GM12878 (cell line): Measurements from ENCODE around the gene ALMS1. TPM values are rescaled to one million over a fixed set of nuclear protein-coding genes. Genes with fewer than 3 reads are reported as not detected.

Source experiments
- ATAC-seq: fragments of 200-7000 bp; cut with Tn5 transposase; 3 replicates; pipeline ENCODE4 v1.9.1; 2020; ENCODE audit warnings: mild to moderate bottlenecking, moderate library complexity
- BruUV-seq: library from RNA; stranded (reverse); fragments of 400-500 nt; replicated peaks from 2 replicates; lab custom pipeline; 2021; lab: Mats Ljungman, UMichigan
- CTCF ChIA-PET: fragments of 300-600 bp; sonication (Branson Sonifier 250); formaldehyde crosslinking; extraction: SDS; loops from one replicate; lab custom pipeline; 2021; ENCODE audit warnings: inconsistent platforms; lab: Yijun Ruan, JAX
- POLR2A ChIA-PET: fragments of 350-600 bp; formaldehyde crosslinking; extraction: SDS; loops from one replicate; lab custom pipeline; 2021; ENCODE audit warnings: inconsistent platforms; lab: Charles Lee
- RAD21 ChIA-PET: fragments of 300-600 bp; sonication (Branson Sonifier 250); formaldehyde crosslinking; loops from one replicate; lab custom pipeline; 2023; ENCODE audit warnings: antibody characterized with exemption; ENCODE audit not compliant: unreplicated experiment; lab: Charles Lee
- SMC1A ChIA-PET: fragments of 300-600 bp; sonication (Branson Sonifier 250); formaldehyde crosslinking; loops from one replicate; lab custom pipeline; 2023; ENCODE audit not compliant: unreplicated experiment, uncharacterized antibody; lab: Charles Lee
- DNase-seq: peaks from one replicate; pipeline ENCODE4 v3.0.0-alpha.2; 2011; ENCODE audit warnings: low read depth, low spot score
- FAIRE-seq: peaks from 3 replicates; lab custom pipeline; 2011; peaks lifted over from hg19 to GRCh38; lab: Jason Lieb, UNC
- H2AFZ ChIP-seq: 2 replicates; pipeline ENCODE4 v1.6.0; 2011; ENCODE audit warnings: low read depth, low read length, control low read depth; ENCODE audit not compliant: control insufficient read depth
- H3K27ac ChIP-seq: 2 replicates; pipeline ENCODE4 v1.5.1; 2011; ENCODE audit warnings: control low read depth; ENCODE audit not compliant: control insufficient read depth, insufficient read depth
- H3K27me3 ChIP-seq, 2 experiments: replicated peaks in 1 of 2; 2 replicates each; pipeline versions ENCODE4 v1.6.0 to v1.6.1; 2011; ENCODE audit warnings: low read length in 1 of 2; ENCODE audit not compliant: control insufficient read depth in 2 of 2, insufficient read depth in 2 of 2
- H3K36me3 ChIP-seq, 2 experiments: 2 replicates each; pipeline ENCODE4 v1.5.1; 2011; ENCODE audit warnings: low read length in 1 of 2; ENCODE audit not compliant: control insufficient read depth in 2 of 2, insufficient read depth in 2 of 2
- H3K4me1 ChIP-seq: 2 replicates; pipeline ENCODE4 v1.6.1; 2011; ENCODE audit warnings: mild to moderate bottlenecking, low read length, moderate library complexity, mixed read lengths; ENCODE audit not compliant: control insufficient read depth, insufficient read depth
- H3K4me2 ChIP-seq: 2 replicates; pipeline ENCODE4 v1.6.0; 2011; ENCODE audit warnings: control low read depth; ENCODE audit not compliant: control insufficient read depth, insufficient read depth
- H3K4me3 ChIP-seq: fragments of 200-600 bp; sonication (generic); 2 replicates; pipeline ENCODE4 v1.5.1; 2016
- H3K79me2 ChIP-seq: 2 replicates; pipeline ENCODE4 v1.6.0; 2011; ENCODE audit warnings: low read length; ENCODE audit not compliant: control insufficient read depth, insufficient read depth
- H3K9ac ChIP-seq: 2 replicates; pipeline ENCODE4 v1.8.0; 2011; ENCODE audit warnings: low read length, control low read depth, mixed read lengths; ENCODE audit not compliant: control insufficient read depth, insufficient read depth
- H3K9me3 ChIP-seq: replicated peaks from 3 replicates; pipeline ENCODE4 v1.5.1; 2011; ENCODE audit warnings: mild to moderate bottlenecking, low read length; ENCODE audit not compliant: control insufficient read depth, insufficient read depth
- H4K20me1 ChIP-seq: 2 replicates; pipeline ENCODE4 v1.6.0; 2011; ENCODE audit not compliant: control insufficient read depth, insufficient read depth
- FOS ChIP-seq: IDR thresholded peaks from 3 replicates; pipeline ENCODE4 v1.6.1; 2011; ENCODE audit warnings: borderline replicate concordance; ENCODE audit not compliant: insufficient read length; ENCODE audit errors: extremely low read depth
- JUNB ChIP-seq: IDR thresholded peaks from 2 replicates; pipeline ENCODE4 v1.6.1; 2016; ENCODE audit warnings: antibody characterized with exemption, mild to moderate bottlenecking
- RB1 ChIP-seq: fragments of 450-650 bp; formaldehyde crosslinking; IDR thresholded peaks from 2 replicates; pipeline ENCODE4 v1.6.1; 2017; ENCODE audit warnings: mild to moderate bottlenecking, borderline replicate concordance
- RCOR1 ChIP-seq: conservative IDR thresholded peaks from 2 replicates; pipeline ENCODE4 v1.6.1; 2012; ENCODE audit warnings: low read depth, low read length, improper control_type of control experiment
- SIN3A ChIP-seq: IDR thresholded peaks from 2 replicates; pipeline ENCODE4 v1.6.1; 2012; ENCODE audit warnings: low read depth, low read length, improper control_type of control experiment
- WRNIP1 ChIP-seq: IDR thresholded peaks from 2 replicates; pipeline ENCODE4 v1.6.1; 2011; ENCODE audit warnings: low read depth, low read length, improper control_type of control experiment, borderline replicate concordance
- WGBS: methylation state at CpG from one replicate; pipeline ENCODE4 v1.1.6; 2016; ENCODE audit warnings: low lambda C conversion rate; ENCODE audit not compliant: insufficient replicate concordance, insufficient coverage; ENCODE audit errors: missing lambda C conversion rate; 5-methylcytosine and 5-hydroxymethylcytosine counted together
- in situ Hi-C: fragments of 300-500 bp; cut with MboI; formaldehyde crosslinking; loops from 9 replicates; pipeline ENCODE4 v1.14.3; 2018; ENCODE audit warnings: mixed read lengths
- intact Hi-C: fragments of 100-400 bp; cut with micrococcal nuclease; formaldehyde crosslinking; loops from one replicate; pipeline ENCODE4 v1.14.2; 2022; ENCODE audit not compliant: unreplicated experiment
- polyA plus RNA-seq, 11 experiments: library from polyadenylated mRNA; depleted of rRNA in 4 of 11; unstranded in 6 of 11; stranded (reverse) in 5 of 11; fragments of >200 nt; fragmentation: Nextera tagmentation in 4 of 11; fragmentation: Illumina TruSeq in 1 of 11; extraction: Ambion mirVana in 4 of 11; extraction: Trizol in 1 of 11; gene quantifications; 1 replicate in 1 of 11; 2 replicates in 10 of 11; pipeline versions ENCODE4 v1.2.1 to v1.2.3, GENCODE V29; 2011 to 2016; ENCODE audit warnings: inconsistent platforms in 2 of 11, missing spikeins in 2 of 11, low read depth in 1 of 11
- total RNA-seq, 4 experiments: library from RNA; depleted of rRNA in 3 of 4; stranded (reverse); fragments of >200 nt in 3 of 4; fragmentation: Illumina TruSeq in 1 of 4; extraction: Trizol in 1 of 4; gene quantifications; 2 replicates each; pipeline versions ENCODE4 v1.2.1 to v1.2.3, GENCODE V29; 2013 to 2021
- TF ChIP-seq, protein P1 (sequence below): fragments of 150-350 bp; IDR thresholded peaks from 2 replicates; pipeline ENCODE4 v1.6.1; 2014; ENCODE audit warnings: mild to moderate bottlenecking, low read depth, low read length
- TF ChIP-seq, protein P2 (sequence below): fragments of 450-650 bp; conservative IDR thresholded peaks from 2 replicates; pipeline ENCODE4 v1.6.1; 2017; ENCODE audit warnings: mild to moderate bottlenecking, moderate library complexity
- TF ChIP-seq, protein P3 (sequence below): fragments of 450-650 bp; IDR thresholded peaks from 2 replicates; pipeline ENCODE4 v1.6.1; 2018; ENCODE audit warnings: borderline replicate concordance, mild to moderate bottlenecking; ENCODE audit not compliant: partially characterized antibody
- TF ChIP-seq, protein P4 (sequence below): IDR thresholded peaks from 2 replicates; pipeline ENCODE4 v1.6.1; 2011; ENCODE audit warnings: borderline replicate concordance, low read depth, mild to moderate bottlenecking, moderate library complexity, mixed read lengths, low read length; ENCODE audit not compliant: insufficient read depth; ENCODE audit errors: extremely low read length

The ALMS1 gene
- total and polyA plus RNA-seq, 10 of the 15 experiments (the other 5 are each of a cell fraction or from before 2014, with no cell fraction given), result 1.1 to 25.8 (median 10.6) TPM

DNA sequence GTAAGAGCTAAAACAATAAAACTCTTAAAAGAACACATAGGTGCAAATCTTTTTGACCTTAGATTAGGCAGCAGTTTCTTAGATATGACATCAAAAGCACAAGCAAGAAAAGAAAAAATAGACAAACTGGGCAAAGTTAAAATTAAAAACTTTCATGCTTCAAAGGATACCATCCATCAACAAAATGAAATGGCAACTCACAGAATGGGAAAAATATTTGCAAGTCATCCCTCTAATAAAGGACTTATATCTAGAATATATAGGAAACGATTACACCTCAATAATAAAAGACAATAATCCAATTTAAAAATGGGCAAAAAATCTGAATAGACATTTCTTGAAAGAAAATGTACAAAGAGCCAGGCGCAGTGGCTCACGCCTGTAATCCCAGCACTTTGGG lies 29.5 kb upstream of the ALMS1 start:
- intact Hi-C loops, result no loop called here
- Histone ChIP-seq H3K4me3 (no peak overlapping the region), H3K36me3 (no peaks in the 10 kb centered on the region), H3K27ac (no peak overlapping the region), H3K9ac (no peak overlapping the region), H3K27me3 (no peaks in the 10 kb centered on the region), H2AFZ (no peak overlapping the region), H4K20me1 (no peaks in the 10 kb centered on the region), H3K79me2 (no peaks in the 10 kb centered on the region), H3K4me1 (no peaks in the 10 kb centered on the region), H3K9me3 (no peaks in the 10 kb centered on the region), H3K4me2 (no peak overlapping the region)
- ATAC-seq, result no peak
- no peak for FAIRE-seq
- CTCF ChIA-PET, result no interaction called here
- SMC1A ChIA-PET, result no interaction called here
- RAD21 ChIA-PET, result no interaction called here
- TF ChIP-seq FOS (no peak), RB1 (no peak), WRNIP1 (no peak), JUNB (no peak), SIN3A (no peak), RCOR1 (no peak)
- TF ChIP-seq, protein P1, sequence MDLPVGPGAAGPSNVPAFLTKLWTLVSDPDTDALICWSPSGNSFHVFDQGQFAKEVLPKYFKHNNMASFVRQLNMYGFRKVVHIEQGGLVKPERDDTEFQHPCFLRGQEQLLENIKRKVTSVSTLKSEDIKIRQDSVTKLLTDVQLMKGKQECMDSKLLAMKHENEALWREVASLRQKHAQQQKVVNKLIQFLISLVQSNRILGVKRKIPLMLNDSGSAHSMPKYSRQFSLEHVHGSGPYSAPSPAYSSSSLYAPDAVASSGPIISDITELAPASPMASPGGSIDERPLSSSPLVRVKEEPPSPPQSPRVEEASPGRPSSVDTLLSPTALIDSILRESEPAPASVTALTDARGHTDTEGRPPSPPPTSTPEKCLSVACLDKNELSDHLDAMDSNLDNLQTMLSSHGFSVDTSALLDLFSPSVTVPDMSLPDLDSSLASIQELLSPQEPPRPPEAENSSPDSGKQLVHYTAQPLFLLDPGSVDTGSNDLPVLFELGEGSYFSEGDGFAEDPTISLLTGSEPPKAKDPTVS, result no peak
- TF ChIP-seq, protein P2, sequence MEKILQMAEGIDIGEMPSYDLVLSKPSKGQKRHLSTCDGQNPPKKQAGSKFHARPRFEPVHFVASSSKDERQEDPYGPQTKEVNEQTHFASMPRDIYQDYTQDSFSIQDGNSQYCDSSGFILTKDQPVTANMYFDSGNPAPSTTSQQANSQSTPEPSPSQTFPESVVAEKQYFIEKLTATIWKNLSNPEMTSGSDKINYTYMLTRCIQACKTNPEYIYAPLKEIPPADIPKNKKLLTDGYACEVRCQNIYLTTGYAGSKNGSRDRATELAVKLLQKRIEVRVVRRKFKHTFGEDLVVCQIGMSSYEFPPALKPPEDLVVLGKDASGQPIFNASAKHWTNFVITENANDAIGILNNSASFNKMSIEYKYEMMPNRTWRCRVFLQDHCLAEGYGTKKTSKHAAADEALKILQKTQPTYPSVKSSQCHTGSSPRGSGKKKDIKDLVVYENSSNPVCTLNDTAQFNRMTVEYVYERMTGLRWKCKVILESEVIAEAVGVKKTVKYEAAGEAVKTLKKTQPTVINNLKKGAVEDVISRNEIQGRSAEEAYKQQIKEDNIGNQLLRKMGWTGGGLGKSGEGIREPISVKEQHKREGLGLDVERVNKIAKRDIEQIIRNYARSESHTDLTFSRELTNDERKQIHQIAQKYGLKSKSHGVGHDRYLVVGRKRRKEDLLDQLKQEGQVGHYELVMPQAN, result no peak
- TF ChIP-seq, protein P3, sequence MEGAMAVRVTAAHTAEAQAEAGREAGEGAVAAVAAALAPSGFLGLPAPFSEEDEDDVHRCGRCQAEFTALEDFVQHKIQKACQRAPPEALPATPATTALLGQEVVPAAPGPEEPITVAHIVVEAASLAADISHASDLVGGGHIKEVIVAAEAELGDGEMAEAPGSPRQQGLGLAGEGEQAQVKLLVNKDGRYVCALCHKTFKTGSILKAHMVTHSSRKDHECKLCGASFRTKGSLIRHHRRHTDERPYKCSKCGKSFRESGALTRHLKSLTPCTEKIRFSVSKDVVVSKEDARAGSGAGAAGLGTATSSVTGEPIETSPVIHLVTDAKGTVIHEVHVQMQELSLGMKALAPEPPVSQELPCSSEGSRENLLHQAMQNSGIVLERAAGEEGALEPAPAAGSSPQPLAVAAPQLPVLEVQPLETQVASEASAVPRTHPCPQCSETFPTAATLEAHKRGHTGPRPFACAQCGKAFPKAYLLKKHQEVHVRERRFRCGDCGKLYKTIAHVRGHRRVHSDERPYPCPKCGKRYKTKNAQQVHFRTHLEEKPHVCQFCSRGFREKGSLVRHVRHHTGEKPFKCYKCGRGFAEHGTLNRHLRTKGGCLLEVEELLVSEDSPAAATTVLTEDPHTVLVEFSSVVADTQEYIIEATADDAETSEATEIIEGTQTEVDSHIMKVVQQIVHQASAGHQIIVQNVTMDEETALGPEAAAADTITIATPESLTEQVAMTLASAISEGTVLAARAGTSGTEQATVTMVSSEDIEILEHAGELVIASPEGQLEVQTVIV, result no peak
- TF ChIP-seq, protein P4, sequence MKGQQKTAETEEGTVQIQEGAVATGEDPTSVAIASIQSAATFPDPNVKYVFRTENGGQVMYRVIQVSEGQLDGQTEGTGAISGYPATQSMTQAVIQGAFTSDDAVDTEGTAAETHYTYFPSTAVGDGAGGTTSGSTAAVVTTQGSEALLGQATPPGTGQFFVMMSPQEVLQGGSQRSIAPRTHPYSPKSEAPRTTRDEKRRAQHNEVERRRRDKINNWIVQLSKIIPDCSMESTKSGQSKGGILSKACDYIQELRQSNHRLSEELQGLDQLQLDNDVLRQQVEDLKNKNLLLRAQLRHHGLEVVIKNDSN, result no peak
- POLR2A ChIA-PET, result no interaction called here
- no TSS peak for BruUV-seq
- DNase-seq, result no peak
- in situ Hi-C loops, result no loop called here
- whole genome bisulfite sequencing, result 64% methylated on average over 3 of the region's 3 CpGs
